ENCODE measurements around the gene ZNF587B. TPM values are rescaled to one million over a fixed set of nuclear protein-coding genes. Genes with fewer than 3 reads are reported as not detected.
A peak's percentile ranks its signal among the peaks of the same experiment; 100 is the strongest.
"Not testable (repeated sequence)": the region's sequence is repeated elsewhere in the genome, so short reads cannot be mapped to it uniquely, and the experiment has no call there.

The ZNF587B gene
- total RNA-seq, 1 donor from 2014 or later: 7.5 TPM

DNA sequence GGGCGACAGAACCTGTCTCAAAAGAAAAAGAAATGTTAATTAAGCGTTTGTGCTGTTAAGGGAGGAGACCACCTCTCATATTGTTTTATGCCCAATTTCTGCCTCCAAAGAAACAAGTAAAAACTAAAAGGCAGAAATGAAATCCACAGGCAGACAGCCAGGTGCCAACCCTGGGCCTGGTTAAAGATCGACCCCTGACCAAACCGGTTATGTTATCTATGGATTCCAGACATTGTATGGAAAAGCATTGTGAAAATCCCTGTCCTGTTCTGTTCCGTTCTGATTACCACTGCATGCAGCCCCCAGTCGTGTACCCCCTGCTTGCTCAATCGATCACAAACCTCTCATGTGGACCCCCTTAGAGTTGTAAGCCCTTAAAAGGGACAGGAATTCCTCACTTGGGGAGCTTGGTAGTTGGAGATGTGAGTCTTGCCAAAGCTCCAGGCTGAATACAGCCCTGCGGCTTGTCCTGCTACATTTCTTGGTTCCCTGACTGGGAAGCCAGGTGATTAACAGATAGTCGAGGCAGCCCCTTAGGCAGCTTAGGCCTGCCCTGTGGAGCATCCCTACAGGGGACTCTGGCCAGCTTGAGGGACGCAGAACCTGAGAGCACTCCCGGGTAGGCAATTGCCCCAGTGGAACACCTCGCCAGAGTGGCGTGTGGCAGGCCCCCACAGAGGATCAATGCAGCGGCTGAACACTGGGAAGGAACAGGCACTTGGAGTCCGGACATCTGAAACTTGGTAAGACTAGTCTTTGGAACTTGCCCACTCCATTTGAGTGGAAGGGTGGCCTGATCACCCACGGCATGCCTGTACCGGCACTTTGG is 14.6 kb upstream of the ZNF587B start:
- ATAC-seq (no peak), DNase-seq (ENCODE audit: missing footprints) (no peak)
- intact Hi-C loops (cut with DNase I): loop anchor here (5.0 kb wide), 1 partner anchor 48 kb away; the partner anchor contains the start of gene ZNF586

DNA sequence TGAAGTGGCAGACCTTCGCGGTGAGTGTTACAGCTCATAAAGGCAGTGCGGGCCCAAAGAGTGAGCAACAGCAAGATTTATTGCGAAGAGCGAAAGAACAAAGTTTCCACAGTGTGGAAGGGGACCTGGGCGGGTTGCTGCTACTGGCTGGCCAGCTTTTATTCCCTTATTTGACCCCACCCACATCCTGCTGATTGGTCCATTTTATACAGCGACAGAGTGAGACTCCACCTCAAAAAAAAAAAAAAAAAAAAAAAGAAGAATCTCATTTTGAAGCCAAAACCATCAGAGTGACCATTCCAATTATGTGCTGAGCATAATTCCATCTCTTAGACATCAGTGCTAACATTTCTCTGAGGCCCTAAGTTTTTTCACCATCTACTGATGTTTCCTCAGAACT is 13.4 kb upstream of the ZNF587B start:
- intact Hi-C loops (cut with DNase I): loop anchor here (5.0 kb wide), 1 partner anchor 49 kb away; the partner anchor contains the start of gene ZNF586
- no peak for ATAC-seq
- no peak for DNase-seq (ENCODE audit: missing footprints)

- DNase-seq (ENCODE audit: missing footprints) (no peak), ATAC-seq (no peak)
- intact Hi-C loops (cut with DNase I): loop anchor here (5.0 kb wide), 1 partner anchor 51 kb away; the partner anchor contains the start of gene ZNF586
These were observed 12.1 kb upstream of the ZNF587B start for GRCh38 chr19:57817976-57818375.

DNA sequence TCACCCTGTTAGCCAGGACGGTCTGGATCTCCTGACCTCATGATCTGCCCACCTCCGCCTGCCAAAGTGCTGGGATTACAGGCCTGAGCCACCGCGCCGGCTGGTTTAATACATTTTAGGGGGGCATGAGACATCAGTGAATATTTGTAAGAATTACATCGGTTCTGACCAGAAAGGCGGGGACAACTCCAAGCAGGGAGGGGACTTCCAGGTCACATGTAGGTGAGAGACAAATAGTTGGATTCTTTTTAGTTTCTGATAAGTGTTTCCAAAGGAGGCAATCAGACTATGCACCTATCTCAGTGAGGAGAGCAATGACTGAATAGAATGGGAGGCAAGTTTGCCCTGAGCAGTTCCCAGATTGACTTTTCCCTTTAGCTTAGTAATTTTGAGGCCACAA is 11.7 kb upstream of the ZNF587B start:
- no peak for DNase-seq (ENCODE audit: missing footprints)
- ATAC-seq: no peak
- intact Hi-C loops (cut with DNase I): loop anchor here (5.0 kb wide), 1 partner anchor 51 kb away; the partner anchor contains the start of gene ZNF586

DNA sequence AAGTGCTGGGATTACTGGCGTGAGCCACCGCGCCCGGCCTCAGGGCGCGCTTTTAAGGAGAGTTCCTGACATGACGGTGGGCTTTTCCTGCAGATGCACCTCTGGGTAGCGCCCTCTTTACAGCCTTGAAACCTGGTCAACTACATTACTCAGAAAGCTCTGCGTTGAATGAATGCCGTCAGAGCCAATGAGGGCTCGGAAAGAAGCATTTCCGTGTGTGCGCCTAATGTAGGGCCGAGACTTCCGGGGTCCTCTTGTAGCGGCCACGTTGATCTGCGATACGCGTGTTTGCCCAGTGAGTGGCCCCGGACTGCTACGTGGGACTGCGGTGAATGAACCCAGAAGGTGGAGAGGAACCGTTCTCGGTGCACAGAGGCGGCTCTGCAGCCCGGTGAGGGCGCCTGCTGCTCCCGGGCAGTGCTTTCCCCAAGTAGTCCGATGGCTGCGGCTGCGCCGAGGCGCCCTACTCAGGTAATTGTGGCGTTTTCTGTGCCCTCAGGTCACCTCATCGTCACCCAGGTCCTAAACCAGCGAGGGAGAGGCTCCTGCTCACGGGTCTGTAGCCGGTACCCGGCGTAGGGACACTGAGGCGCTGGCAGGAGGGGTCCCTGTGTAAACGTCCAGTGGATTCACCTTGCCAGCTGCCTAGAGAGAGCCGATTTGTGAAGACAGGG is 10.5 kb upstream of the ZNF587B start:
- DNase-seq (ENCODE audit: missing footprints) (peak; percentile 87), ATAC-seq (peak; percentile 89)
- intact Hi-C loops (cut with DNase I): loop anchor here (5.0 kb wide), 1 partner anchor 52 kb away; the partner anchor contains the start of gene ZNF586

DNA sequence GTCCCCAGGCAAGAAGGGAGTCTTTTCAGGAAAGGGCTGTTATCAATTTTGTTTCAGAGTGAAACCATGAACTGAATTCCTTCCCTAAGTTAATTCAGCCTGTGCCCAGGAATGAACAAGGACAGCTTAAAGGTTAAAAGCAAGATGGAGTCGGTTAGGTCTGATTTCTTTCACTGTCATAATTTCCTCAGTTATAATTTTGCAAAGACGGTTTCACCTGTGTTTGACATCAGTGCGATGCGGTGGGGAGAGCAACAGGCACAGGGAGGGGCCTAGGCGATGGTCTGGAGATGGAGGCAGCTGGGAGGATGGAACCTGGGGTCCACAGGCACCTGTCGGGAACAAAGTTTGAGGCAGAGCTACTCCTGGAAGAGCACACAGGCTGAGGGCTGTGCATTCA is 9.5 kb upstream of the ZNF587B start:
- intact Hi-C loops (cut with DNase I): no loop called here
- DNase-seq (ENCODE audit: missing footprints): no peak
- no peak for ATAC-seq

- ATAC-seq; DNase-seq (ENCODE audit: missing footprints); intact Hi-C loops (cut with DNase I): not testable (repeated sequence)
These were observed 9.0 kb upstream of the ZNF587B start for GRCh38 chr19:57821095-57821494.

GRCh38 chr19:57821501-57821900 is 8.6 kb upstream of the ZNF587B start:
- ATAC-seq; DNase-seq (ENCODE audit: missing footprints); intact Hi-C loops (cut with DNase I): not testable (repeated sequence)

DNA sequence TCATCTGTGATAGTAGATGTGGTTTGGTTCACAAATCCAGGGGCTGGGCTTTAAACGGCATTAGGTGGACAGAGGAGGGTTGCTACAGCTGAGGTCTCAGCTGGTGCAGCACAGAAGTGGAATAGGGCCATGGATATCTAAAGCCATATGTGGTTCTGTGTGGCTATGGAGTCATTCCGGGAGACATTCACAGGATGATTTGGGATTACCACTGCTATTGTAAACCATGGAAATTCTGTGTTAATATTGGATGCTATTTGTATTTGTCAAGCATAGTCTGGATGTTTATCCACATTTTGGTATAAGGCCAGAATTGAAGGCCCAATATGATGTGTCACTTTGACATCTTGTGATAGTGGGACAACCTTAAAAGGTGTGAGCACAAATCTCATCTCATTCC is 6.9 kb upstream of the ZNF587B start:
- intact Hi-C loops (cut with DNase I); DNase-seq (ENCODE audit: missing footprints); ATAC-seq: not testable (repeated sequence)

GRCh38 chr19:57823608-57824007 is 6.5 kb upstream of the ZNF587B start:
- ATAC-seq; intact Hi-C loops (cut with DNase I); DNase-seq (ENCODE audit: missing footprints): not testable (repeated sequence)

- no peak for DNase-seq (ENCODE audit: missing footprints)
- intact Hi-C loops (cut with DNase I): no loop called here
- no peak for ATAC-seq
These were observed 4.6 kb upstream of the ZNF587B start for GRCh38 chr19:57825511-57825910.

- intact Hi-C loops (cut with DNase I): no loop called here
- DNase-seq (ENCODE audit: missing footprints) (no peak), ATAC-seq (peak; percentile 40)
These were observed 783 bp upstream of the ZNF587B start for GRCh38 chr19:57829316-57829715.

DNA sequence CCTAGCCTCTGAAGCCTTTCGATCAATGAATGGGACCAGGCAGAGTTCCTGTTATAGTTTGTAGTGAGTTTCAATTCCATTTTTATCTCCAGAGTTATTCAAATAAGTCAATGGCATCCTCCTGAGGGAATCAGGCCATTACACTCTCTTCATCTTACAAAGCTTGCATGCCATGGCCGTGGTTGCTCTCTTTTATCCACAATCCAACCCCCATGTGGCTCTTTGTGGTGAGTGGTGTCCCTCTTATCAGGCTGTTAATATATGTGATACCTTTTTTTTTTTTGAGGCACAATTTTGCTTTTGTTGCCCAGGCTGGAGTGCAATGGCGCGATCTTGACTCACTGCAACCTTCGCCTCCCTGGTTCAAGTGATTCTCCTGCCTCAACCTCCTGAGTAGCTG is 6.9 kb downstream of the ZNF587B start:
- ATAC-seq; DNase-seq (ENCODE audit: missing footprints); intact Hi-C loops (cut with DNase I): not testable (repeated sequence)

GRCh38 chr19:57838622-57839191 is 8.6 kb downstream of the ZNF587B start:
- intact Hi-C loops (cut with DNase I); ATAC-seq; DNase-seq (ENCODE audit: missing footprints): not testable (repeated sequence)

- no peak for DNase-seq (ENCODE audit: missing footprints)
- intact Hi-C loops (cut with DNase I): no loop called here
- no peak for ATAC-seq
These were observed 11.1 kb downstream of the ZNF587B start for GRCh38 chr19:57841122-57841763.

DNA sequence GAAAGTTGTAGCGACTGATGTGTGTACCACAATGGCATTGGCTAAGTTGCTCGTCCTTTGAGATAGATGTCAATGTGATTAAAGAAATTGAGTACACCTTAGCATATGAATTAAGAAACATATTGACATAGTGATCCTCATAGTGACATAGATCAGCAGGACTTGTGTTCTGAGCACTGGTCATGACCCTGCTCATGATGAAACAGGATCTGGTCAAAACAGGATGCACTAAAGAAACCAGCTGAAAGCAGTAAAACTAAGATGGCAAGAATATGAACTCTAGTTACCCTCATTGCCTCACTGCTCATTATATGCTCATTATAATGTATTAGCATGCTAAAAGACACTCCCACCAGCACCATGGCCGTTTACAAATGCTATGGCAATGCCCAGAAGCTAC is 17.1 kb downstream of the ZNF587B start:
- intact Hi-C loops (cut with DNase I); DNase-seq (ENCODE audit: missing footprints); ATAC-seq: not testable (repeated sequence)

DNA sequence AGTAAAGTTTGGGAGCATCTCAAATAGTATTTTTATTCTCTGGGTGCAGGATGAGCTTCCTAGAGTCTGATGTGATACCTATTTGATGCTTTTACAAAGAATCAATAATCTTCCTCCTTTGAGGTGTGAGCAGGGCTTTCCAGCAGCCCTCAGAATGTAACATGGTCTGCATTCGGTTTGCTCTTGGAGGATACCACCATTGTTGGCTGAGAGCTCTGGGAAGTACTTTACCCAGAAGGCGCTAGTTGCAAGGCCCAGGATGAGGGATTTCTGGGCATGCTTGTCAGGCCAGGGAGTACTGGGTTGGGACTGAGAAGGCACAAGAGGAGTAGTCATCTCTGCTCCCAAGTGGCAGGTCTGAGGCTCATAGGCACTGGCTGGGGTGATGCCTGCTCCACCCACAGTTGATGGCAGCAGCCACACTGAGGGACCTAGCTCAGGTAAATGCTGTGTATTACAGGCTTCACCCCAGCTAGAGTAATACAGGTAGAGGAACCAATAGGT is 19.1 kb downstream of the ZNF587B start:
- intact Hi-C loops (cut with DNase I); DNase-seq (ENCODE audit: missing footprints): not testable (repeated sequence)
- peak; percentile 32 for ATAC-seq

GRCh38 chr19:57849666-57850473 is 19.8 kb downstream of the ZNF587B start, which contains the start of gene ZNF587:
Gene ZNF587, plus strand, starts transcription at chr19:57849859. Its CDS starts 180 bp downstream, at chr19:57850039.
- ATAC-seq: peak; percentile 95
- intact Hi-C loops (cut with DNase I): not testable (repeated sequence)
- DNase-seq (ENCODE audit: missing footprints): peak; percentile 81

All from Right ventricle myocardium inferior (tissue), 1 donor.